Measurements from ENCODE around the gene THBS2. TPM values are rescaled to one million over a fixed set of nuclear protein-coding genes. Genes with fewer than 3 reads are reported as not detected.
"Not testable (repeated sequence)": the region's sequence is repeated elsewhere in the genome, so short reads cannot be mapped to it uniquely, and the experiment has no call there.

The THBS2 gene
- total RNA-seq, 2 donors from 2014 or later: 0.93 to 0.99 TPM

- Histone ChIP-seq H3K27me3 (ENCODE audit: control insufficient read depth, insufficient read depth, low read length, poor library complexity, severe bottlenecking) (no peaks in the 10 kb centered on the region), H3K36me3 (ENCODE audit: control insufficient read depth, insufficient read depth, low read length) (no peaks in the 10 kb centered on the region), H3K9me3 (ENCODE audit: control insufficient read depth, low read length) (peaks cover 16% of the 10 kb centered on the region), H3K4me3 (ENCODE audit: low read length) (no peak overlapping the region), H3K4me1 (ENCODE audit: control insufficient read depth, insufficient read depth, low read length) (no peaks in the 10 kb centered on the region), H3K9ac (ENCODE audit: extremely low read depth, low read length, poor library complexity, severe bottlenecking) (no peak overlapping the region), H3K27ac (ENCODE audit: low read depth, low read length) (no peak overlapping the region)
- DNase-seq: no peak
- WGBS, 2 experiments (ENCODE audit: insufficient coverage in 1 of 2, insufficient read length in 1 of 2): 90 to 96% methylated on average over 3 to 4 of the region's 4 CpGs
- H3K4me1 Mint-ChIP-seq: no peaks in the 10 kb centered on the region
- H3K27ac Mint-ChIP-seq: no peak overlapping the region
- H3K27me3 Mint-ChIP-seq (ENCODE audit: insufficient read depth): no peaks in the 10 kb centered on the region
- no peak for TF ChIP-seq CTCF (conservative IDR thresholded peaks at IDR 0.05)
- no peak overlapping the region for H3K4me3 Mint-ChIP-seq
- peaks cover 10% of the 10 kb centered on the region for H3K9me3 Mint-ChIP-seq
- H3K36me3 Mint-ChIP-seq (ENCODE audit: low read depth): no peaks in the 10 kb centered on the region
Measured at GRCh38 chr6:169300916-169301315, 47.3 kb upstream of the THBS2 start.

- not testable (repeated sequence) for H3K4me3 ChIP-seq (ENCODE audit: low read length); H3K4me3 Mint-ChIP-seq; H3K9ac ChIP-seq (ENCODE audit: extremely low read depth, low read length, poor library complexity, severe bottlenecking); H3K27ac ChIP-seq (ENCODE audit: low read depth, low read length); H3K36me3 Mint-ChIP-seq (ENCODE audit: low read depth); H3K4me1 ChIP-seq (ENCODE audit: control insufficient read depth, insufficient read depth, low read length); H3K36me3 ChIP-seq (ENCODE audit: control insufficient read depth, insufficient read depth, low read length); H3K27ac Mint-ChIP-seq; H3K4me1 Mint-ChIP-seq; H3K27me3 ChIP-seq (ENCODE audit: control insufficient read depth, insufficient read depth, low read length, poor library complexity, severe bottlenecking); DNase-seq; H3K27me3 Mint-ChIP-seq (ENCODE audit: insufficient read depth)
- peaks cover 16% of the 10 kb centered on the region for H3K9me3 ChIP-seq (ENCODE audit: control insufficient read depth, low read length)
- WGBS, 2 experiments (ENCODE audit: insufficient coverage in 1 of 2, insufficient read length in 1 of 2): 92% methylated on average over 1 of the region's 1 CpG; no CpG with 5 or more reads in 1 of the 2 experiments
- peaks cover 10% of the 10 kb centered on the region for H3K9me3 Mint-ChIP-seq
Measured at GRCh38 chr6:169298626-169299025, 45.0 kb upstream of the THBS2 start.

- peaks cover 8% of the 10 kb centered on the region for H3K9me3 Mint-ChIP-seq
- DNase-seq: no peak
- Histone ChIP-seq H3K27me3 (ENCODE audit: control insufficient read depth, insufficient read depth, low read length, poor library complexity, severe bottlenecking) (no peaks in the 10 kb centered on the region), H3K4me3 (ENCODE audit: low read length) (no peak overlapping the region), H3K4me1 (ENCODE audit: control insufficient read depth, insufficient read depth, low read length) (no peaks in the 10 kb centered on the region), H3K9ac (ENCODE audit: extremely low read depth, low read length, poor library complexity, severe bottlenecking) (no peak overlapping the region), H3K36me3 (ENCODE audit: control insufficient read depth, insufficient read depth, low read length) (no peaks in the 10 kb centered on the region), H3K9me3 (ENCODE audit: control insufficient read depth, low read length) (peaks cover 16% of the 10 kb centered on the region), H3K27ac (ENCODE audit: low read depth, low read length) (no peak overlapping the region)
- no peak for TF ChIP-seq CTCF (conservative IDR thresholded peaks at IDR 0.05)
- WGBS, 2 experiments (ENCODE audit: insufficient coverage in 1 of 2, insufficient read length in 1 of 2): 60 to 65% methylated on average over 1 to 6 of the region's 6 CpGs
- no peak overlapping the region for H3K27ac Mint-ChIP-seq
- no peaks in the 10 kb centered on the region for H3K36me3 Mint-ChIP-seq (ENCODE audit: low read depth)
- H3K4me3 Mint-ChIP-seq: no peak overlapping the region
- no peaks in the 10 kb centered on the region for H3K27me3 Mint-ChIP-seq (ENCODE audit: insufficient read depth)
- no peaks in the 10 kb centered on the region for H3K4me1 Mint-ChIP-seq
Measured at GRCh38 chr6:169296622-169297021, 43.0 kb upstream of the THBS2 start.

GRCh38 chr6:169296170-169296569 lies 42.5 kb upstream of the THBS2 start:
- H3K4me1 ChIP-seq (ENCODE audit: control insufficient read depth, insufficient read depth, low read length): no peaks in the 10 kb centered on the region
- H3K27ac ChIP-seq (ENCODE audit: low read depth, low read length): no peak overlapping the region
- Mint-ChIP-seq H3K36me3 (ENCODE audit: low read depth) (no peaks in the 10 kb centered on the region), H3K27me3 (ENCODE audit: insufficient read depth) (no peaks in the 10 kb centered on the region), H3K9me3 (peaks cover 8% of the 10 kb centered on the region), H3K4me3 (no peak overlapping the region), H3K4me1 (no peaks in the 10 kb centered on the region), H3K27ac (no peak overlapping the region)
- H3K9me3 ChIP-seq (ENCODE audit: control insufficient read depth, low read length): peaks cover 16% of the 10 kb centered on the region
- H3K4me3 ChIP-seq (ENCODE audit: low read length): no peak overlapping the region
- no peak for DNase-seq
- no peaks in the 10 kb centered on the region for H3K36me3 ChIP-seq (ENCODE audit: control insufficient read depth, insufficient read depth, low read length)
- H3K27me3 ChIP-seq (ENCODE audit: control insufficient read depth, insufficient read depth, low read length, poor library complexity, severe bottlenecking): no peaks in the 10 kb centered on the region
- TF ChIP-seq CTCF (conservative IDR thresholded peaks at IDR 0.05): no peak
- WGBS, 2 experiments (ENCODE audit: insufficient coverage in 1 of 2, insufficient read length in 1 of 2): 92 to 100% methylated on average over 1 of the region's 1 CpG
- H3K9ac ChIP-seq (ENCODE audit: extremely low read depth, low read length, poor library complexity, severe bottlenecking): no peak overlapping the region
